Midbrain (tissue), 1 donor: ENCODE results near the gene OSGEPL1.
A peak's percentile ranks its signal among the peaks of the same experiment; 100 is the strongest.
"Not testable (repeated sequence)": the region's sequence is repeated elsewhere in the genome, so short reads cannot be mapped to it uniquely, and the experiment has no call there.

Source experiments
- DNase-seq: peaks from one replicate; lab custom pipeline; 2025; lab: John Stamatoyannopoulos, UW

Gene OSGEPL1, protein sequence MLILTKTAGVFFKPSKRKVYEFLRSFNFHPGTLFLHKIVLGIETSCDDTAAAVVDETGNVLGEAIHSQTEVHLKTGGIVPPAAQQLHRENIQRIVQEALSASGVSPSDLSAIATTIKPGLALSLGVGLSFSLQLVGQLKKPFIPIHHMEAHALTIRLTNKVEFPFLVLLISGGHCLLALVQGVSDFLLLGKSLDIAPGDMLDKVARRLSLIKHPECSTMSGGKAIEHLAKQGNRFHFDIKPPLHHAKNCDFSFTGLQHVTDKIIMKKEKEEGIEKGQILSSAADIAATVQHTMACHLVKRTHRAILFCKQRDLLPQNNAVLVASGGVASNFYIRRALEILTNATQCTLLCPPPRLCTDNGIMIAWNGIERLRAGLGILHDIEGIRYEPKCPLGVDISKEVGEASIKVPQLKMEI

DNA sequence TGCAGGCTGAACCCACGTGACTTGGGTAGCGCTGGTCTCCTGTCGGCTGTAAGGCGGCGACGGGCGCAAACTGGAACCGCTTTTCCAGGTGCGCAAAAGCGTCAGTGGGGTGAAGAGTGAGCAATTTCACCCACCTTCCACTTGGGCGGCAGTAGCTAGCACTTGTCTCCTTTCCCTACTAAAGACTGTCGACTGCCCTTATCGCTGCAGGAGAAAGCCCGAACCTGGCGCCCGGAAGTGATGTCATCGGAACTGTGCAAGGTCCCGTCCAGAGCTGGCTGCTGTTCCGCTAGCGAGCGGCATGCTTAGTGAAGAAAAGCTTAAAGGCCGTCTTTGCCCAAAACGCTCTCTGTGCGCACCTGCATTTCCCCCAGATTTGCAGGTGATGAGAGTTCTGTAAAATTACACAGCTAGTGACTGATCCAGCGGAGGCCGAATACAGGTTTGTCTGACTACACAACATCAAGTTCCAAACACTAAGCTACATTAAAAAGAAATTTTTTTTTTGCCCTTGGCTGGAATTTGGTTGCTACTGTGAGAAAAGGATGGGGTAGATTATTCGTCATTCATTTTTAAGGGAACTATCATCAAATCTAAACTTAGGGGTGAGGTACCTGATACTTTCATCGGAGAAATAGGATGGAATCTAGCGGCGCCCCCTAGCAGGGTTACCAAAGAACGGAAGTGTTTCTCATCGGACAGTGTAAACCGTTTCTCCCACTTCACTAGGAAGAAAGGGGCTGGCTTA is at the start of gene OSGEPL1:
Gene OSGEPL1, minus strand, starts transcription at position 242 of the 748 bp plus-strand sequence. CDS start 1,152 bp downstream, outside the sequence.
- DNase-seq: peak; percentile 95

DNA sequence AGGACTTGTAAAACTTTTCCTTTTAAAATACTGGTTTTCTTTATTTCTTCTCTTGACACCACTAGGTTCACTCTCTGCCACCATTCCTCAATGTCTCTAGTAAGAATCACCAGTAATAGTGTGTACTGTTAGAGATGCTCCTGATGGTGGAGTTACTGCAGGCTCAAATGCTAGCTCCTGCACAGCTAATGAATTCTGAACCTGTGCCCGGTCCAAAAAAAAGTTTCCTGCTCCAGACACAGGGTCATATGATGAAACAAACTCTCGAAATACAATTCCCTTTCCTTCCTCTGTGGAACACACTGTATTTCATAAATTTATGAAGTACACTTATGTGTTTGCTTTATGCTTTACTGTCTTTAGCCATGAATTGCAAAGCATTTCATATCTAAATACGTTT is 40.8 kb upstream of the OSGEPL1 start:
- DNase-seq: no peak

DNA sequence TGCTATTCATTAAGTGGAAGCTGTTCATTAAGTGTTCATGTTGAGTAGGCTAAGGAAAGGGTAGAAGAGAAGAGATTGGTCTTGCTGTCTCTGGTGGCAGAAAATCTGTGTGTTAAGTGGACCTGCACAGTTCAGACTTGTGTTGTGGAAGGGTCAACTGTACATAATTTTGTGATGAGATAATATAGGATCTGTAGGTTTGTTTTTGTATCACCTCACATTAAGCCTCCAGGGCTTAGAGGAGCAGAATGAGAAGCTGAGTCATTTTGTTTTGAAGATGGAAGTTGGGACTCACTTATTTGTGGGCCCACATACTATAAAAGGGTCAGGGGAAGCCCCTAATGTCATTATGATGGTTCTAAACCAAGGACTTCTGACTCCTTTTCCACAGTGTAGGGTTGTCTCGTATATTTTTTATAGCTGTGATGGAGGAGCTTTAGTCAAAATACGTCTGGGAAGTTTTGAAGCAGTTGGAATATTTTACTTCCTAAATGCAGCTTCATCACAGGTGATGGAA is 39.9 kb upstream of the OSGEPL1 start:
- no peak for DNase-seq

DNA sequence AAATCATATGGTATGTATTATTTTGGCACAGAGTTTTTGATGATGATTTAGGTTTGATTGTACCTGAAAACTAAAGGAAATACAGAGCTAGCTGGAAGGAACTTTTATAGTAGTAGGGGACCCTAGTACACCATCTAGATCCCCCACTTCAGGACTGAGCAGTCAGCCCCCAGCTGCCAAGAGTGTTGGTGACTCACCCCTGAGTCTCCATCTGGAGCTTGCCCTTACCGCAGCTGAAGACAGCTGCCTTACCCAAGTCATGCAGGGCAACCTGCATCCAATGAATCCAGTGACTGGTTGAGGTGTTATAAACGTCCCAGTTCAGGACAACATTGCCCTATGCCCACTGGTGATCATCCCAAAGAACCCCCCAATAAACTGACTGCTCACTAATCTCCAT is 36.9 kb upstream of the OSGEPL1 start:
- DNase-seq: no peak

DNA sequence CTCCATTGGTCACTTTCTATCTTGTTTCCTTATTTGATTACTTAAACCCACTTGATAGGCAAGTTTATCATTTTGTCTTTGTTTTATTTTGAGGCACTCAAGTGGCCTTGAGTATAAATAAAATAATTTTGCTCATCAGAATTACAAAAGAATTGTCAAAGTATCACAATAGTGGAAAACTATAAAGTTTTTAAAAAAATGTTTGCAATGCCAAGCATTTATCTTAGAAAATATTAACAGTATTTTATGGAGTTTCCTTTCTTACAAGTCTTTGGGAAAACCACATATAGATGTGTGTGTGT is 36.4 kb upstream of the OSGEPL1 start:
- no peak for DNase-seq

DNA sequence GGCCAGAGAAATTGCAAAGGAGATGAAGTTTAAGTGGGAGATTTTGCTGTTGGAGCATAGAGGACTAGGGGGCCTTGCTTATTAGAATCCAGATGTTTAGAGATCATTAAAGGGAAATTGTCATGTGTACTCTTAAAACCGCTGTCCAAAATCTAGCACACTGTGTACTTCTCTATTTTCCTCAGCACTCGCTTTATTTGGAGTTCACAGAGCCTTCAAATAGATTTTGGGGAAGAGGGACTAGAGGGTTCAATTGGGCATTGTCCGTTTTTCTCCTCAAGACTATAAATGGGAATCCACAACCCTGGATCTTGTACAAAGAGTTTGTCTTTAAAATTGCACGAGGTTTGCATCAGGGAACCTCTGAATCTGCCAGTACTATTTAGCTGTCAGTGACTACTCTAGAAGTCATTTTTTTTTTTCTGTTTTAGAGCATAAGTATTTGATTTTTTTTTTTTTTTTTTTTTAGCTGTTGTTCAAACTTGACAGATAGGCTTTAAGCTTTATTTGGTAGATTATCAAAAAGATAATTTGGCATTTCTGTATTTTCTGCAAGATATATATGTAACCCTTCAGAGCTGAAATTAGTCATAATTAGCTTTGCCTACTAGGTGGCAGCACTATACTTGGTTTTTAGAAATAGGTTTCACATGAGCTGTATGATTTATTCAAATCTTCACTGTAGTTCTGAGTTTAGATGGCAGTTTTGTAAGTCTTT is 35.9 kb upstream of the OSGEPL1 start:
- DNase-seq: peak; percentile 44

DNA sequence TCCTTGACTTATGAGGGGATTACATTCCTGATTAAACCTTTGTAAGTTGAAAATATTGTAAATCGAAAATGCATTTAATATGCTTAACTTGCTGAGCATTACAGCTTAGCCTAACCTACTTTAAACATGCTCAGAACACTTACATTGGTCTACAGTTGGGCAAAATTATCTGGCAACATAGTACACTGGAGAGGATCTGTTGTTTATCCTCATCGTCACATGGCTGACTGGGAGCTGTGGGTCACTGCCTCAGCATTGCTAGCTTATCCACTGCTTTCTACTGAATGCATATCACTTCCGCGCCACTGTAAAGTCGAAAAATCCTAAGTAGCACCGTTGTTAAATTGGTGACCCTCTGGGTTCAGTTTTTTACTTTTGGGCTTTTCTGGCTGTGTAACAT is 35.3 kb upstream of the OSGEPL1 start:
- DNase-seq: peak; percentile 42

DNA sequence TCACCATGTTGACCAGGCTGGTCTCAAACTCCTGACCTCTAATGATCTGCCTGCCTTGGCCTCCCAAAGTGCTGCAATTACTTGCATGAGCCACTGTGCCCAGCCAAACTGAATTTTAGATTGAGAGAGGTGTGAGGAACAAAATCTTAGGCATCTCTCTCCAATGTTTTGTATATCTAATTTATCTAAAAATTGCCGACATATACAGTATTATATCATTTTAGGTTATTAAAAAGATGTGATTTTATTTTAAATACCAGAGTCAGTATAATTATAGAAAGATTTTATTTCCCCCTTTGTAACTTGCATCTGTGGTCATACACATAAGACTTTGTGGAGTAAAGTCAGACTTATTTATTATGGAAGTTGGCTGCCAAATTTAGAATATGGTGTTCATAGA is 31.7 kb upstream of the OSGEPL1 start:
- no peak for DNase-seq

DNA sequence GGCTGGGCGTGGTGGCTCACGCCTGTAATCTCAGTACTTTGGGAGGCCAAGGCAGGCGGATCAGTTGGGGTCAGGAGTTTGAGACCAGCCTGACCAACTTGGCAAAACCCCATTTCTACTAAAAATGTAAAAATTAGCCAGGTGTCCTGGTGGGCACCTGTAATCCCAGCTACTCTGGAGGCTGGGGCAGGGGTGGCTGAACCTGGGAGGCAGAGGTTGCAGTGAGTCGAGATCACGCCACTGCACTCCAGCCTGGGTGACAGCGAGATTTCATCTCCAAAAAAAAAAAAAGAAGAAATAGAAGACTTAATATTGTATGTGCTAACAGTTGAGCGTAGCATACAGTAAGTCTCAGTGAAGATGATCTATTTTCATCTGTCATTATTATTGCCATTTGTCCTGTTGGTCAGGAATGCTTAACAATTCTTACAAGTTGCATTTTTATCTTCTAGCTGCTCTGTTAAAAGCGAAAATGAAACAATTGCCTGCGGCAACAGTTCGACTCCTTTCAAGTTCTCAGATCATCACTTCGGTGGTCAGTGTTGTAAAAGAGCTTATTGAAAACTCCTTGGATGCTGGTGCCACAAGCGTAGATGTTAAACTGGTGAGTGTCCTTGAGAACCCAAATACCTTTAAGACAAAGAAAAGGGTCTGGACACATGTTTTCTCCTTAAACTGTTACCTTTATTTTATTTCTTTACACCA is 28.9 kb upstream of the OSGEPL1 start:
- no peak for DNase-seq

DNA sequence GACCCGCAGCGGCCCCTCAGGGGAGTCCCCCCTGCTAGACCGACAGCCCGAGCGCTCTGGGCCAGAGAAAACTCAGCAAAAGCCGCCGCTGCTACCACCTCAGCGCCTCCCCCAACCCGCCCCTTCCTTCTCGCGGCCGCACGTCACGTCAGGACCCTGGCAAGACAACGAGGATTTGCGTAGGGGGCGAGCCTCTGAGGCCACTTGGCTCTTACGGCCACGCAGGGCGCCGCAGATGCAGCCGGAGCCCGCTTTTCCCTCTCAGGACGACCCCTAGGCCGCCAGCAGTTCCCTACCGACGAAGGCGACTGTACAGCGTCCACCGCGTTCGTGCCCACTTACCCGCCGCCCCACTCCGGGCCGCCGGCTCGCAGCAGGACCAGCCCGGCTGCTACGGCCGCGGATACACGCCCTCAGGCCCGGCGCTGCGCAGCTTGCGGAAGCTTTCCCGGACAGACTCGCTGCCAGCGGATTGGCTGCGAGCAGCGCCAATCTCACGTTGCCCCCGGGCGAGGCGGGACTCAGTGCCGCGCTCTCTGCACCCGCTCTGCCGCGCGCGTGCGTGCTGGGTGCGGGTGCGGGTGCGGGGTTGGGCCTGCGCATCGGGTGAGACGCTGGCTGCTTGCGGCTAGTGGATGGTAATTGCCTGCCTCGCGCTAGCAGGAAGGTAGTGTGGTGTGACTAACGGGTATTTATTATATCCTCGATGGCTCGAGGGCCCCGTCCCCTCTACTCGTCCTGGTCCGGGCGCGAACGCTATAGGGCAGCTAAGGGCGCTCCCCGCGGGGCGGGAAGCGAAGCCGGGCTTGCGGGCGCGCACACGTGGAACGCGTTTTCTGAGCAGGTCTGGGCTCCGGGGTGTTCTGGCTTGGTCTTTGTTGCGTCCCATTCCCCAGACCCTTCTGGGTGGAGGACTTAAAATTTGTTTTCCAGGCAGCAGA is 21.6 kb upstream of the OSGEPL1 start, which contains the start of the genes ORMDL1 and PMS1:
Gene ORMDL1, minus strand, starts transcription at position 413 of the 941 bp plus-strand sequence. CDS start 1,744 bp downstream, outside the sequence.
Gene PMS1, plus strand, starts transcription at position 524 of the 941 bp plus-strand sequence. CDS start 7,360 bp downstream, outside the sequence.
- peak; percentile 98 for DNase-seq

DNA sequence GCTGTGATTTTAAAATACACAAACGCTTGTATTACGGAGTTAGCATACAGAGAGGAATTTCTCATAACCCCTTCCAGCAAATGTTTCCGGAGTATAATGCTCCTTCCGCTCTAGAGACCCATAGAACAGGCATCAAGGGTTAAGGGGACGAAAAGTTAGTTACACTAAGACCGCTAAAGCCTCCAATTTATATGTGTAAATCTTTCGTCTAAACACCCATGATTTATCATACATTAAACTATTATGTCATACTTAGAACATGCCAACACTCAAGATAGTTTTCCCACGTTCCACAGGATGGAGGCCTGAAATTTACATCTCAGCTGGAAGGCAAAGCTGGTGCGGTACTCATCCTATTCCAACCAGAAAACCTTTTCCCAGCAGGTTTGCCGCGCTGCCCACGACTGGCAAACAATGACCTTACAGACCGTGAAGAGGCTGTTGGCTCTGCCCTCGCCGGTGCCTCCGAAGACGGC is 20.9 kb upstream of the OSGEPL1 start:
- peak; percentile 40 for DNase-seq

DNA sequence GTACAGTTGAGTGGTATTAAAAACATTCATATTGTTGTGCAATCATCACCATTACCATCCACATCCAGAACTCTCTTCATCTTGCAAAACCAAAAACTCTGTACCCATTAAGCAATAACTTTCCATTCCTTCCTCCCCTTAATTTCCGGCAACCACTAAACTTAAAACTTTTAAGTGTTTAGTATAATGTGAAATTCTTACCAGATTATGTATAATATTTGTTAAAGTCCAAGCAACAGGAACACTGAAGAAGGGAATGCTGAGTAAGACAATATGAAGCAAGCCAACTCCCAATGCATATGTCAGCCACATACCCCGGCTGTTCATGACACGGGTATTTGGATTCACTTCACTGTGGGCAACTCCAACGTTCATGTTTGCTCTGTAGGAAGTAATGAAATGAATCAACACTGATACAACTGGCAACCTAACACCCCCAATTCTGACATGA is 19.7 kb upstream of the OSGEPL1 start:
- DNase-seq: no peak

DNA sequence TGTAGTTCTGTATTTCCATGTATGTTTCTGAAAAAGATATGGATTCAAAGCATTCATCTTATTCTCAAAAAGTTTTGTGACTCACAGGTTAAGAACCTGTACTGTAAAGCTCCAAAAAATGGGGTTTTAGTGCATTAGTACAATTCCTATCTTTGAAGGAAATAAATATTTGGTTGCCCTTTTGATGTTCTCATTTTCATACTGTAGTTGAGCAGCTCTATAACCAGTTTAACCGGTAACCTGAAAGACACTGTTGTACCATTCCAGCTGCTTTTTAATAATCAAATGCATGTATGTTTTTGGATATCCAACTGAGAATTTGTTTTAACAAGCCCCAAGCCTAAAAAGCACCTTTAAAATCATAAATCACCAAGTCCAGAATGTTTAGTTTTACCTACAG is 9.6 kb upstream of the OSGEPL1 start:
- no peak for DNase-seq

DNA sequence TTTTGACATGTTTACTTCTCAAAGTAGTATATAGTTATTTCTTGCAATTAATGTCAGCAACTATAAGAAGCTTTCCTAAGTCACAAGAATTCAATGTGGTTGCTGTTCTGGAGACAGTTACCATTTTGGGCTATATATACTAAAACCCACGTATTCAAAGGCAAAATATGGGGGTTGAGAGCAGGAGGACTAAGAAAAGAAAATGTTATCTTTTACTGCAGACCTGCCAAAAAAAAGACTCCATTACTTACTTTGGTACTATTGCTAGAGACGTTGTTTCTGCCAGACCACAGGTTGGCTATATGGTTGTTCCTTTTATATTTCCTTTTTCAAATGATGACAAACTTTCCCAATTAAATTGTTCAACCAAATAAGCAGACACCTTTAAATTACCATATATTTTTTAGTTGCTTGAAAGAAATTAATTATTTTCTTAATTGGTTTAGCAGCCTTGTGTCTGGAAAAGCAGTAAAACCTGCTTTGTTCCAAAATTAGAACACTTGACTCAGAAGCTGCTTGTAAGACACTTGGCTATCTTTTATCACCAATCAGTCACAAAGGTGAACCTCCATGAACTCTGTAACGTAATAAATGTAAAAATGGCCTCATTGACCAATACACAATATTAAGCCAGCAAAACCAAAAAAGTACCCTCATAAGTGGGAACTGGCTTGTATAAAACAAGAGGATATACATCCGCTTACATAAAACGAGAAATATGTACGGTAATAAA is 8.2 kb upstream of the OSGEPL1 start:
- no peak for DNase-seq

DNA sequence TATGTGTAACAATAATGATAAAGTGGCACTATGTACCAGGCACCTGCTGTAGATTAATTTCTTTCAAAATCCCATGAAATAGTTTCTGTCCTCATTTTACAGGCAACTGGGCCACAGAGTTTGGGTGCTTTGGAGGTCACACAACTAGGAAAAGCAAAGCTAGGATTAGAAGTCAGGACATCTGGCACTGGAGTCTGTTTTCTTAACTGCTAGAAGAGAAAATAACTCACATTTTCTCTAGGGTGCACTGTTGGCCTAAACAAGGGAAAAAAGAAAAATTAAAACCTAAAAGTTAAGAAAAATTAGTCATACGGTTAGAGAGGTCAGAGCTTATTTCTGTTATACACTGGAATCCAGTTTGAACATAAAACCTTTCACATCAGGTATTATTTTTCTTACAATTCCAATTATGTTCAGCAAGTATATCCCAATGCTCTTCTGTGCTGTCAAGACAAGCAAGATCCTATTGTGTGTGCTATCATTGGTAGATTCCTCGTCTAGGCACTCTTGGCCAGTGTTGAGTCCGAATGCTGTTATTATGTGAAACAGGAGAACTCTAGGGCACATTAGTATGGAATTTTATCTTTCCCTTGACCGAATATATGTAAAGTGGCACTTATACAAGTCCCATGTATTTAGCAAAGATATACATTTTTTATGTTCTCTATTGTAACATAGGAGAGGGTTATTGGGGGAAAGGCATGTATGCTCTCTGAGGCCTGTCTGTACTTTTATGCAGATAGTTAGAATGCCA is 1.5 kb upstream of the OSGEPL1 start:
- no peak for DNase-seq

DNA sequence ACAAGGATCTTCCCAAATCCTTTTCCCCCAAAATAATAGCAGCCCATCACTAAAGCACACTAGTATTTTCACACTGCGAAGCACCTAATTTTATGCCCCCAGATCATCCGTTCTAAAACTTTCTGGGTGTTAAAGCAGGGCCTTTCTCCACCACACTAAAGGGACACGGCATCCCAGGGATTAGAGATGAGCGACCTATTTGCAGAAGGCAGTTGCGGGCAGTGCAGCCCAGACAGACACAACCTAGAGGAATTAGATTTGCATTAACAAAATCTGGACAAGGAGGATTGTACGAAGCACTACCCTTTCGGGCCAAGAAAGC is 402 bp downstream of the OSGEPL1 start:
- DNase-seq: no peak

DNA sequence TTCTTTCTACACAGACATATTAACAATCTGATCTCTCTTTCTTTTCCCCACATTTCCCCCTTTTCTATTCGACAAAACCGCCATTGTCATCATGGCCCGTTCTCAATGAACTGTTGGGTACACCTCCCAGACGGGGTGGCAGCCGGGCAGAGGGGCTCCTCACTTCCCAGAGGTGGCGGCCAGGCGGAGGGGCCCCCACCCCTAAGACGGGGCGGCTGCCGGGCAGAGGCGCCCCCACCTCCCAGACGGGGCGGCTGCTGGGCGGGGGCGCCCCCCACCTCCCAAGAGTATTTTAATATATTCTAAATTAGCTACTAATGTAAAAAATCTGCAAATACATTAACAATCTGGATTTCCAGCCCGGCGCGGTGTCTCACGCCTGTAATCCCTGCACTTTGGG is 2.4 kb downstream of the OSGEPL1 start:
- DNase-seq: not testable (repeated sequence)

DNA sequence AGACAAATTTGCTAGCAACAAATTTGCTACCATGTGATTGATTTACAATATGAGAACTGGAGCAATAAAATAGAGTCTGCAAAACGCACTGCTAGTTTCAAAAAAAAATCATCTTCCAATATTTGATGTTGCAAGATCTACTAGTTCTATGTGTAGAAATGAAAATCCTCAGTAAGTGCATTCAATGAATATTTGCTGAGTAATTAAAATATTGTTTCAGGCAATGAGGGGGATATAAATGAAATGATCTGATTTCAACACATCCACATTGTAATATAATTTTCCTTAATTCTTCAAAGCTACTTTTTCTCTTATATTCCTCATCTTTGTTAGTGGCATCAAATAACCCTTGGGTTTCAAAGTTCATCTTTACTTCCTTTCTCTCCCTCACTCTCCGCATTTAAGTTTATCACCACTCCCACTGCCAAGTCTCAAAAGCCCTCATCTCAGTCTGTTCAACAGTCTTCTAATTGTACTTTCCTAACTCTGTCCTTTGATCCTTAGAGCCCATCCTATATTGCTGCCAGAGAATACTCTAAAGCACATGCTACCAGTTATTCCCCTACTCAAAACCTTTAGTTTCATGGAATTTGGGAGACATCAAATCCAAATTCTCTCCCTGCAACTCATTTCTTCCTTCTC is 6.2 kb downstream of the OSGEPL1 start:
- no peak for DNase-seq
